H1 (cell line): ENCODE data around the gene ABHD16B. TPM values are rescaled to one million over a fixed set of nuclear protein-coding genes. Genes with fewer than 3 reads are reported as not detected.

Experiments
- BRCA1 ChIP-seq: IDR thresholded peaks from 2 replicates; pipeline ENCODE4 v1.6.1; 2012; ENCODE audit warnings: low read depth, low read length, improper control_type of control experiment
- CHD1 ChIP-seq: IDR thresholded peaks from 2 replicates; pipeline ENCODE4 v1.6.1; 2012; ENCODE audit warnings: low read depth, low read length, improper control_type of control experiment
- HDAC2 ChIP-seq, 2 experiments: fragments of 300-600 bp in 1 of 2; sonication (generic) in 1 of 2; IDR thresholded peaks; 2 replicates each; pipeline ENCODE4 v1.6.1; 2011 to 2012; ENCODE audit warnings: low read depth in 2 of 2, low read length in 2 of 2, mild to moderate bottlenecking in 2 of 2, moderate library complexity in 2 of 2, borderline replicate concordance in 1 of 2, inconsistent platforms in 1 of 2
- JUN ChIP-seq: IDR thresholded peaks from 2 replicates; pipeline ENCODE4 v1.6.1; 2011; ENCODE audit warnings: low read depth, mild to moderate bottlenecking, improper control_type of control experiment, low read length
- JUND ChIP-seq: IDR thresholded peaks from 2 replicates; pipeline ENCODE4 v1.6.1; 2011; ENCODE audit warnings: mild to moderate bottlenecking, improper control_type of control experiment, low read length
- KDM5A ChIP-seq: fragments of 200-600 bp; IDR thresholded peaks from 2 replicates; pipeline ENCODE4 v1.7.1; 2012; ENCODE audit warnings: mild to moderate bottlenecking, low read length, inconsistent platforms, mixed read lengths
- POLR2AphosphoS5 ChIP-seq: IDR thresholded peaks from 2 replicates; pipeline ENCODE4 v1.6.1; 2011; ENCODE audit warnings: low read depth, low read length
- SIX5 ChIP-seq: IDR thresholded peaks from 2 replicates; pipeline ENCODE4 v1.6.1; 2011; ENCODE audit warnings: mild to moderate bottlenecking, low read depth, low read length
- TEAD4 ChIP-seq: IDR thresholded peaks from 2 replicates; pipeline ENCODE4 v1.6.1; 2012; ENCODE audit warnings: low read depth, low read length, inconsistent platforms, mixed read lengths
- ZNF274 ChIP-seq: IDR thresholded peaks from 2 replicates; pipeline ENCODE4 v1.7.0; 2012; ENCODE audit warnings: low read length, borderline replicate concordance; ENCODE audit errors: extremely low read depth
- polyA plus RNA-seq, 7 experiments: library from polyadenylated mRNA; depleted of rRNA in 3 of 7; stranded (reverse) in 5 of 7; unstranded in 2 of 7; fragments of >200 nt in 5 of 7; fragments of 200-250 nt in 2 of 7; gene quantifications; 1 replicate in 5 of 7; 2 replicates in 1 of 7; 4 replicates in 1 of 7; pipeline versions ENCODE4 v1.2.1 to v1.2.3, GENCODE V29; 2011 to 2013; ENCODE audit warnings: missing spikeins in 2 of 7, mixed read lengths in 2 of 7
- total RNA-seq: library from RNA; stranded (reverse); fragmentation: NEBNext Ultra II Directional; extraction: Animal tissue kit (Norgen Biotek cat#: 25700); gene quantifications from 2 replicates; pipeline ENCODE4 v1.2.1, GENCODE V29; 2021
- TF ChIP-seq, protein P1 (sequence below): fragments of 300-600 bp; sonication (generic); IDR thresholded peaks from 2 replicates; pipeline ENCODE4 v1.7.1; 2012; ENCODE audit warnings: low read length, moderate library complexity, mild to moderate bottlenecking, inconsistent platforms; ENCODE audit not compliant: insufficient replicate concordance

ABHD16B gene
- total and polyA plus RNA-seq, 2 of the 8 experiments (the other 6 are each of a cell fraction or from before 2014, with no cell fraction given), result not detected

GRCh38 chr20:63864978-63865640 lies 3.8 kb downstream of the ABHD16B start, which contains the start of gene TPD52L2 (continued):
- TF ChIP-seq JUN (no peak), HDAC2 (IDR thresholded peaks at IDR 0.05; ENCODE audit: borderline replicate concordance in 1 of 2, low read depth in 2 of 2, low read length in 2 of 2) (0 out of 4 replicates have a peak, but pooled peaks of 1 of the 2 experiments have one; percentile 54), JUND (no peak), SIX5 (no peak), BRCA1 (peak; percentile 40; the same call in 1 of the 2 replicates), POLR2AphosphoS5 (peak; percentile 91), KDM5A (peak; percentile 60; the same call in 1 of the 2 replicates), CHD1 (no peak), TEAD4 (no peak), ZNF274 (no peak)
- TF ChIP-seq, protein P1, sequence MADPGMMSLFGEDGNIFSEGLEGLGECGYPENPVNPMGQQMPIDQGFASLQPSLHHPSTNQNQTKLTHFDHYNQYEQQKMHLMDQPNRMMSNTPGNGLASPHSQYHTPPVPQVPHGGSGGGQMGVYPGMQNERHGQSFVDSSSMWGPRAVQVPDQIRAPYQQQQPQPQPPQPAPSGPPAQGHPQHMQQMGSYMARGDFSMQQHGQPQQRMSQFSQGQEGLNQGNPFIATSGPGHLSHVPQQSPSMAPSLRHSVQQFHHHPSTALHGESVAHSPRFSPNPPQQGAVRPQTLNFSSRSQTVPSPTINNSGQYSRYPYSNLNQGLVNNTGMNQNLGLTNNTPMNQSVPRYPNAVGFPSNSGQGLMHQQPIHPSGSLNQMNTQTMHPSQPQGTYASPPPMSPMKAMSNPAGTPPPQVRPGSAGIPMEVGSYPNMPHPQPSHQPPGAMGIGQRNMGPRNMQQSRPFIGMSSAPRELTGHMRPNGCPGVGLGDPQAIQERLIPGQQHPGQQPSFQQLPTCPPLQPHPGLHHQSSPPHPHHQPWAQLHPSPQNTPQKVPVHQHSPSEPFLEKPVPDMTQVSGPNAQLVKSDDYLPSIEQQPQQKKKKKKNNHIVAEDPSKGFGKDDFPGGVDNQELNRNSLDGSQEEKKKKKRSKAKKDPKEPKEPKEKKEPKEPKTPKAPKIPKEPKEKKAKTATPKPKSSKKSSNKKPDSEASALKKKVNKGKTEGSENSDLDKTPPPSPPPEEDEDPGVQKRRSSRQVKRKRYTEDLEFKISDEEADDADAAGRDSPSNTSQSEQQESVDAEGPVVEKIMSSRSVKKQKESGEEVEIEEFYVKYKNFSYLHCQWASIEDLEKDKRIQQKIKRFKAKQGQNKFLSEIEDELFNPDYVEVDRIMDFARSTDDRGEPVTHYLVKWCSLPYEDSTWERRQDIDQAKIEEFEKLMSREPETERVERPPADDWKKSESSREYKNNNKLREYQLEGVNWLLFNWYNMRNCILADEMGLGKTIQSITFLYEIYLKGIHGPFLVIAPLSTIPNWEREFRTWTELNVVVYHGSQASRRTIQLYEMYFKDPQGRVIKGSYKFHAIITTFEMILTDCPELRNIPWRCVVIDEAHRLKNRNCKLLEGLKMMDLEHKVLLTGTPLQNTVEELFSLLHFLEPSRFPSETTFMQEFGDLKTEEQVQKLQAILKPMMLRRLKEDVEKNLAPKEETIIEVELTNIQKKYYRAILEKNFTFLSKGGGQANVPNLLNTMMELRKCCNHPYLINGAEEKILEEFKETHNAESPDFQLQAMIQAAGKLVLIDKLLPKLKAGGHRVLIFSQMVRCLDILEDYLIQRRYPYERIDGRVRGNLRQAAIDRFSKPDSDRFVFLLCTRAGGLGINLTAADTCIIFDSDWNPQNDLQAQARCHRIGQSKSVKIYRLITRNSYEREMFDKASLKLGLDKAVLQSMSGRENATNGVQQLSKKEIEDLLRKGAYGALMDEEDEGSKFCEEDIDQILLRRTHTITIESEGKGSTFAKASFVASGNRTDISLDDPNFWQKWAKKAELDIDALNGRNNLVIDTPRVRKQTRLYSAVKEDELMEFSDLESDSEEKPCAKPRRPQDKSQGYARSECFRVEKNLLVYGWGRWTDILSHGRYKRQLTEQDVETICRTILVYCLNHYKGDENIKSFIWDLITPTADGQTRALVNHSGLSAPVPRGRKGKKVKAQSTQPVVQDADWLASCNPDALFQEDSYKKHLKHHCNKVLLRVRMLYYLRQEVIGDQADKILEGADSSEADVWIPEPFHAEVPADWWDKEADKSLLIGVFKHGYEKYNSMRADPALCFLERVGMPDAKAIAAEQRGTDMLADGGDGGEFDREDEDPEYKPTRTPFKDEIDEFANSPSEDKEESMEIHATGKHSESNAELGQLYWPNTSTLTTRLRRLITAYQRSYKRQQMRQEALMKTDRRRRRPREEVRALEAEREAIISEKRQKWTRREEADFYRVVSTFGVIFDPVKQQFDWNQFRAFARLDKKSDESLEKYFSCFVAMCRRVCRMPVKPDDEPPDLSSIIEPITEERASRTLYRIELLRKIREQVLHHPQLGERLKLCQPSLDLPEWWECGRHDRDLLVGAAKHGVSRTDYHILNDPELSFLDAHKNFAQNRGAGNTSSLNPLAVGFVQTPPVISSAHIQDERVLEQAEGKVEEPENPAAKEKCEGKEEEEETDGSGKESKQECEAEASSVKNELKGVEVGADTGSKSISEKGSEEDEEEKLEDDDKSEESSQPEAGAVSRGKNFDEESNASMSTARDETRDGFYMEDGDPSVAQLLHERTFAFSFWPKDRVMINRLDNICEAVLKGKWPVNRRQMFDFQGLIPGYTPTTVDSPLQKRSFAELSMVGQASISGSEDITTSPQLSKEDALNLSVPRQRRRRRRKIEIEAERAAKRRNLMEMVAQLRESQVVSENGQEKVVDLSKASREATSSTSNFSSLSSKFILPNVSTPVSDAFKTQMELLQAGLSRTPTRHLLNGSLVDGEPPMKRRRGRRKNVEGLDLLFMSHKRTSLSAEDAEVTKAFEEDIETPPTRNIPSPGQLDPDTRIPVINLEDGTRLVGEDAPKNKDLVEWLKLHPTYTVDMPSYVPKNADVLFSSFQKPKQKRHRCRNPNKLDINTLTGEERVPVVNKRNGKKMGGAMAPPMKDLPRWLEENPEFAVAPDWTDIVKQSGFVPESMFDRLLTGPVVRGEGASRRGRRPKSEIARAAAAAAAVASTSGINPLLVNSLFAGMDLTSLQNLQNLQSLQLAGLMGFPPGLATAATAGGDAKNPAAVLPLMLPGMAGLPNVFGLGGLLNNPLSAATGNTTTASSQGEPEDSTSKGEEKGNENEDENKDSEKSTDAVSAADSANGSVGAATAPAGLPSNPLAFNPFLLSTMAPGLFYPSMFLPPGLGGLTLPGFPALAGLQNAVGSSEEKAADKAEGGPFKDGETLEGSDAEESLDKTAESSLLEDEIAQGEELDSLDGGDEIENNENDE, result no peak
